ENCODE data around the gene STAT3.

STAT3 gene

DNA sequence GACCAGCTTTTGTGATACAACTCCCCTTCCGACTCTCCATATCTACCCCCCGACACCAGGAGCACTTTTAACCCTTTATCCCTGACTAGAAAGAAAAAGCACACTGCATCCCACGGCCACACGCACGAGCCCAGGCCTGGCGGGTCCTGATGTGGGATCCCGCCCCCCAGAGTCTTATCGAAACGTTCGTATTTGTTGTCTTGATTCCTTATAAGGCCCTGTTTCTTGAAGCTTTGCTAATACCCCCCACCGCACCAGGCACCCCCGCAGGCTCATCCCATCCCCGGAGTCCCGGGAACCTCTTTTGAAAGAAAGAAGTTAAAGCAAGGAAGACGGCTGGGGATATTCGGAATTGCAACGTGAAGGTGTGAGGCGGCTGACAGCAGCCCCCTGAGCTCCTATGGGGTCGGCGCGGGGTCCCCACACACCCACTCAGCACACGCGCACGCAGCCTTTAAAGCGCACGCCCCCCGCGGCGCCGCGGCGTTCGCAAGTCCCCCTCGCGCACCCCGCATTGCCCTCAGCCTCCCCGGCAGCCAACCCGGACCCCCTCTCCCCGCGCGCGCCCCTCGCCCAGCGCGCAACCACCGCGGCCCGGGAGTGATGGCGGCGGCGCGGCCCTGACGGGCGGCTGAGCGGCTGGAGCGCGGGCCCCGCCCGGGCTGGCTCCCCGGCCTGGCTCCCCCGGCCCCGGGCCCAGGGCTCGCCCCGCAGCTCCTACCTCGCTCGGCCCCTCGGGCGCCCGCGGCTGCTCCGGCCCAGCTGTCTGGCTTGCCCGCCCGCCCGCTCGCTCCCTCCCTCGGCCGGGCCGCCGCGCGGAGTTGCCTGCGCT, 112.5 kb downstream of the STAT3 start:
- H3K27me3 ChIP-seq (ENCODE audit: control insufficient read depth in 1 of 2, insufficient read depth in 2 of 2, low read length in 2 of 2): no peaks in the 10 kb centered on the region
- peak overlapping the region; percentile 68 to 96 for H3K4me3 ChIP-seq (ENCODE audit: low read depth in 1 of 2, low read length in 2 of 2)
- H3K9me3 ChIP-seq (ENCODE audit: low read length): no peaks in the 10 kb centered on the region
- H3K9ac ChIP-seq (ENCODE audit: low read length): peak overlapping the region; percentile 75
- no peaks in the 10 kb centered on the region for H3K36me3 ChIP-seq (ENCODE audit: insufficient read depth, low read length)
- H3K27ac ChIP-seq (ENCODE audit: low read depth, low read length): peak overlapping the region; percentile 92
- peaks cover 51% of the 10 kb centered on the region for H3K4me1 ChIP-seq (ENCODE audit: insufficient read depth, low read length)

DNA sequence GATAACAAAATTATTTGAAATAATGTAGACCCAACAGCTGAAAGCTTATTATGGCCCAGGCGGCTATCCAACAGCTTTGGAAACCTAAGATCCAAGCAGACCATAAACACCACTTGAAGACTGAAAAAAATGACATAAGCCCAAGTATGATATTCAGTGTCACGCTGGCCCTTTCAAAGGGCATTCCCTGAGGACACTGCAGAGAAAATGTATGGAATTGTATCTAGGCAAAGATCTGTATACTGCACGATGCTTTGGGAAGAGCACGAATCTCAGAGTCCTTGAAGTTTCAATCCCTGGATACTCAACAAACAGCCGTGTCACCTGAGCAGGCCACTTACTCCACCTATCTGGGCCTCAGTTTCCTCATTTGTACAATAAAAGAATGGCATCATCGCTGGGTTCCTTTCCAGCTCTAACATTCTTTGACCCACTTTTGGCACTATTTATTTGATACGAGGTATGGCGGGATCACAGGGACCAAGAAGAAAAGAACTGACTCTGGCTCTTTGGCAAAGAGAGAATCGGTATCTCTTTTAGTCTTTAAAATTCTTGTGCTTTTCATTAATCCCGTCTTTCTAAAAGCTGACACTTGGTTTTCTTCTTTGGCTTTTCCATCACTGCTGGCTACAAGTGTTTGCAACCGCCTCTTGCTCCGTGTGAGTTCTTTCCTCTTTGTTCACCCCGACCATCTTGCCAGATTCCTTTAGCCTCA, 113.3 kb downstream of the STAT3 start:
- H3K27ac ChIP-seq (ENCODE audit: low read depth, low read length): peak overlapping the region; percentile 92
- peak overlapping the region; percentile 75 for H3K9ac ChIP-seq (ENCODE audit: low read length)
- H3K36me3 ChIP-seq (ENCODE audit: insufficient read depth, low read length): no peaks in the 10 kb centered on the region
- no peaks in the 10 kb centered on the region for H3K9me3 ChIP-seq (ENCODE audit: low read length)
- no peaks in the 10 kb centered on the region for H3K27me3 ChIP-seq (ENCODE audit: control insufficient read depth in 1 of 2, insufficient read depth in 2 of 2, low read length in 2 of 2)
- H3K4me1 ChIP-seq (ENCODE audit: insufficient read depth, low read length): peaks cover 54% of the 10 kb centered on the region
- peak overlapping the region; percentile 68 to 96 for H3K4me3 ChIP-seq (ENCODE audit: low read depth in 1 of 2, low read length in 2 of 2)

DNA sequence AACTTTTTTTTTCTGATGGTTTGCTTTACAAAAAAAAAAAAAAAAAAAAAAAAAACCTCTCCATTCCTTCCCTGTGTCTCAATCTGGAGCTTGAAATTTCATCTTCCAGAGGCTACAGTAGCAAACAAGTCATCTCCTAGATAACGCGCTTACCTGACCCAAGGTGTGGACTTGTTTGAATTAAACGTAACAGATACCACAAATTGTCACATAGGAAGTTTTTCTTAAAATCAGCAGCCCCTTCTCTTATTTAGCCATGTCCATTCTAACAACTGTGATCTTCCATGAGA, 114.0 kb downstream of the STAT3 start:
- Histone ChIP-seq H3K4me1 (ENCODE audit: insufficient read depth, low read length) (peaks cover 62% of the 10 kb centered on the region), H3K4me3 (ENCODE audit: low read depth in 1 of 2, low read length in 2 of 2) (peak overlapping the region in 1 of 2 donors; percentile 68), H3K27me3 (ENCODE audit: control insufficient read depth in 1 of 2, insufficient read depth in 2 of 2, low read length in 2 of 2) (no peaks in the 10 kb centered on the region), H3K27ac (ENCODE audit: low read depth, low read length) (peak overlapping the region; percentile 92), H3K36me3 (ENCODE audit: insufficient read depth, low read length) (no peaks in the 10 kb centered on the region), H3K9me3 (ENCODE audit: low read length) (no peaks in the 10 kb centered on the region), H3K9ac (ENCODE audit: low read length) (no peak overlapping the region)

DNA sequence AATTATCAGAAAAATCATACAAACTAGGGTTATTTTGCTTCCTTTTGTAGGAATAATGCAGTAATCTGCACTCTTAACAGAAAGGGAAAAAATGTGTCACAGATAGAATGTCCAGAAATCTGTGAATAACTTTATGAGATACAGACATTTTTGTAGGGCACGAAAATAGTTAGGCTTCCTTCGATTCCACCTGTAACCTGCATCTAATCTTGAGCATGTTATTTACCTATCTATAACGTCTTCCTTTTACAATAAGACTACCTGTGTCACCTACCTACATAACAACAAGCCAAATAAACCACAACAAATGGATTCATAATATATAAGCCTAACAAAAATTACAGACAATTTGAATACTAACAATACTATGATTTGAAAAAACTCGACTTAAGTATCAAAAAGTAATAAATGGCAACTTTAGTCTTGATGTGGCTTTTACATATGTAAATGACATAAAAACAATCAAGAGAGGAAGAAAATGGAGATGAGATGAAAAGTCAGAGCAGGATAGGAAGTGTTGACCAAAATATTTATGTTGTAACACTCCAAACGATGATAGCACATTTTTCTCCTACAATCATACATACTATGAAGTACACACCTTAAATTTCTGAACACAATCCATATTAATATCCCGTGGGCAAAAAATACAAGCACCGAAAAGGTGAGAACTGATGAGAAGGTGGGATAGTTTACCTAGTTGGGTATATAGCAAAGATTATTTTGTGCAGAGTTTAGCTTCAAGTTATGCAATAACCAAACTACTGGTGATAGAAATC, 114.6 kb downstream of the STAT3 start:
- Histone ChIP-seq H3K4me3 (ENCODE audit: low read depth in 1 of 2, low read length in 2 of 2) (no peak overlapping the region), H3K27ac (ENCODE audit: low read depth, low read length) (no peak overlapping the region), H3K36me3 (ENCODE audit: insufficient read depth, low read length) (no peaks in the 10 kb centered on the region), H3K4me1 (ENCODE audit: insufficient read depth, low read length) (peaks cover 62% of the 10 kb centered on the region), H3K27me3 (ENCODE audit: control insufficient read depth in 1 of 2, insufficient read depth in 2 of 2, low read length in 2 of 2) (no peaks in the 10 kb centered on the region), H3K9me3 (ENCODE audit: low read length) (no peaks in the 10 kb centered on the region), H3K9ac (ENCODE audit: low read length) (no peak overlapping the region)

DNA sequence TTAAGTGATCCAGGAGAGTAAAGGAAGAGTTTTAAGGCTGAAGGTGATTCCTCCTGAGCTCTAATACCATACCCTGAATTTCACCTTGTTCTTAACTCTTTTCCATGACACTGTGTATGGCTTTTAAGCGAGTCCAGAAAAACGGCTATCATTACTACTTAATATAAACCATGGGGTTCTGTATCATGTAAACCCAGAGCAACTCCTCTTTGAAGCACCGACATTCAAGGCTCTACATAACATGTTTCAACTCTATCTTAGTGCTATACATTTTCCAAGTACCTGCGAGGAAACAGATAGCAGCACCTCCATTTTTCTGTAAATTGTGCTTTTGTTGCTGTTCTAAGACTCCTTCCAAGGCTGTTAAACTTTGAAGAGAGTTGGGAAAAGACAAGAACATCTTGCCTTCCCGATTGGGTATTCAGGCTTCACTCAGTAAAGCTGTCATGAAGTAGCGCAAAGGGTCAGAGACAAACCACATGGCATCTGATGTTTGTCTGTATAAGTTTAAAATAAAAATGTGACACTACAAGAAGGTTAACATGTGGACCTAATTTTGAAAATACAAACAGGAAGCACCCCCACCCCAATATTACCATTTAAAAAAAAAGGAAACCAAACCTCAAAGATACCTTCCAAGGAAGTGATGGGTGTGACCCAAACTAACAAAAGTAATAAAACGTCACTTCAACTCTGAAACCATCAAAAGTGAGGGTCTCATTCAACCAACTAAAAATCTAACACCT, 115.9 kb downstream of the STAT3 start:
- H3K27ac ChIP-seq (ENCODE audit: low read depth, low read length): peak overlapping the region; percentile 37

DNA sequence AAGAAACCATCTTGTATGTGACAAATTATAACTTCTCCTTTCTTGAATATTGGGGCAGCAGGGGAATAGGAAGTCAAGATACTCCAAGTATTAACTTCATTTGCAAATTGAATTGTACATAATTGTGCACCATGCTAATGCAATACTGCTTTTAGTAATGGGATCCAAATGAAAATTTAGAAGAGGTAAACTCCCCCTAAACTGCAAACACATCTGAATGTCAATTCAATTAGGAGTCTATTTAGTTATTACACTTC, 116.5 kb downstream of the STAT3 start:
- Histone ChIP-seq H3K27ac (ENCODE audit: low read depth, low read length) (no peak overlapping the region), H3K36me3 (ENCODE audit: insufficient read depth, low read length) (no peaks in the 10 kb centered on the region), H3K9ac (ENCODE audit: low read length) (no peak overlapping the region), H3K4me1 (ENCODE audit: insufficient read depth, low read length) (peaks cover 61% of the 10 kb centered on the region), H3K4me3 (ENCODE audit: low read depth in 1 of 2, low read length in 2 of 2) (no peak overlapping the region), H3K9me3 (ENCODE audit: low read length) (no peaks in the 10 kb centered on the region), H3K27me3 (ENCODE audit: control insufficient read depth in 1 of 2, insufficient read depth in 2 of 2, low read length in 2 of 2) (no peaks in the 10 kb centered on the region)

More for the DNA sequence above, 115.9 kb downstream of the STAT3 start:
- H3K27me3 ChIP-seq (ENCODE audit: control insufficient read depth in 1 of 2, insufficient read depth in 2 of 2, low read length in 2 of 2): no peaks in the 10 kb centered on the region
- no peak overlapping the region for H3K4me3 ChIP-seq (ENCODE audit: low read depth in 1 of 2, low read length in 2 of 2)
- no peaks in the 10 kb centered on the region for H3K9me3 ChIP-seq (ENCODE audit: low read length)
- H3K36me3 ChIP-seq (ENCODE audit: insufficient read depth, low read length): no peaks in the 10 kb centered on the region
- H3K9ac ChIP-seq (ENCODE audit: low read length): no peak overlapping the region
- H3K4me1 ChIP-seq (ENCODE audit: insufficient read depth, low read length): peaks cover 61% of the 10 kb centered on the region

DNA sequence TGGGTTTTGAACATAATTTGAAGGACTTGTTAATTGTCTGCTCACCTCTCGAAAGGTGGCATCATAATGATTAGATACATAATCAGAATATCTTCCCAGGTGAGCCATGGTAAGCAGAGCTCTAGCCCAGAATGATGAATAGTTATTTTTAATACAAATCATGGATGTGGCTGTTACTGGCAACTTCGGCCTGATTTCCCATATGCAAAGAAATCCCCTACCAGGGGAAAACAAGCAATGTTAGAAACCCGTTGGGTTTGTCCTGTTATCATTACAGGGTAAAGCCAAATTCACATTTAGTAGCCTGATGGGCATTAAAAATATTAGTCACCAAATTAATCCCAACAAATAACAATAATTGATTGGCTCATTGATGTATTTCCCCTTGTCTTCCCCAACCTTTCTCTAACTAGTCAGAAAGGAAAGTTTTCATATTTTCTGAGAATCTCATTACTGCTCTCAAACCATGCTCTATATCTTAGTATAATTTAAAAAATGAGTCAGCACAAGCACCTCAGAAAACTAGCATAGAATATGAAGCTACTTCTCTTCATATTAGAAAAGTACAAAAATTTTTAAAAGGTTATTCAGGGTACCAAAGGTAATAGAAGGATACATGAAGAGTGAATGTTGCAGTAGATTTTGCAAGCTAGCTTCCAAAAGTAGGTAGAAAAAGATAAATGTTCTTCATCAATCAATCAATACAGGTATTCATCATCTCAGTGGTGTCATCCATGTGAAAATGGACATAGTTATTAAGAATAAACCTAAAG, 117.0 kb downstream of the STAT3 start:
- Histone ChIP-seq H3K27ac (ENCODE audit: low read depth, low read length) (peak overlapping the region; percentile 32), H3K9ac (ENCODE audit: low read length) (no peak overlapping the region)

DNA sequence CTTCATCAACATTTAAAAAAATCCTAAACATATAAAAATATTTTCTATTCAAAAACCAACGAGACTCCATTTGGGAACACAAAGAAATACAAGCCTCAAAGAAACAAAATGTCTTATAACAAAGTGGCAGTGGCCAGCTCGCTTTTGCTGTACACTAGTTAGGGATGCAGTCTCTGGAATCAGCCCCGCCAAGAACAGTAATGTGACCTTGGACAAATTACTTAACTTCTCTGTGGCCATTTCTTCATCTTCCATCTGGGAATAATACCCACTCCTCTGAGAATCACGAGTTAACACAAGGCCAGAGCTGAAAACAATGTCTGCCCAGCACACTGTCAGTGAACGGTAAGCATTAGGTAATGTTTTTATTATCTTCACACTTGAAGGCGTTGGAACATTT, 117.6 kb downstream of the STAT3 start:
- Histone ChIP-seq H3K4me3 (ENCODE audit: low read depth in 1 of 2, low read length in 2 of 2) (no peak overlapping the region), H3K4me1 (ENCODE audit: insufficient read depth, low read length) (peaks cover 65% of the 10 kb centered on the region), H3K27me3 (ENCODE audit: control insufficient read depth in 1 of 2, insufficient read depth in 2 of 2, low read length in 2 of 2) (no peaks in the 10 kb centered on the region), H3K27ac (ENCODE audit: low read depth, low read length) (peak overlapping the region; percentile 32), H3K36me3 (ENCODE audit: insufficient read depth, low read length) (no peaks in the 10 kb centered on the region), H3K9ac (ENCODE audit: low read length) (no peak overlapping the region), H3K9me3 (ENCODE audit: low read length) (no peaks in the 10 kb centered on the region)

More for the DNA sequence above, 117.0 kb downstream of the STAT3 start:
- no peak overlapping the region for H3K4me3 ChIP-seq (ENCODE audit: low read depth in 1 of 2, low read length in 2 of 2)
- no peaks in the 10 kb centered on the region for H3K27me3 ChIP-seq (ENCODE audit: control insufficient read depth in 1 of 2, insufficient read depth in 2 of 2, low read length in 2 of 2)
- H3K4me1 ChIP-seq (ENCODE audit: insufficient read depth, low read length): peaks cover 65% of the 10 kb centered on the region
- H3K9me3 ChIP-seq (ENCODE audit: low read length): no peaks in the 10 kb centered on the region
- no peaks in the 10 kb centered on the region for H3K36me3 ChIP-seq (ENCODE audit: insufficient read depth, low read length)

DNA sequence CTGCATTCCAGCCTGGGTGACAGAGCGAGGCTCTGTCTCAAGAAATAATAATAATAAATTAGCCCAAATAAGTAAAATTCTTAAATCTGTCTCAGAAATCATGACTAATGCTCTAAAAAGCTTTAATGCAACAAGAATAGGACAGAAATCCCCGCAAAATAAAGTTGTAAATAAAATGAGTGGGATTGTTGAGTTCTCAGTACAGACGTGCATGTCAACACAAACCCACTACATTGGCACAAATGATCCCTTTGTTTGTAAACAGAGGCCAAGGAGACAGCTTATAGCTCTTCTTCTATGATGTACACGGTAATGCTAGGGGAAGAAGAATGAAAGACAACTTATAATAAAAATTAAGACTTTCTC, 118.1 kb downstream of the STAT3 start:
- Histone ChIP-seq H3K4me3 (ENCODE audit: low read depth in 1 of 2, low read length in 2 of 2) (no peak overlapping the region), H3K9ac (ENCODE audit: low read length) (no peak overlapping the region), H3K27ac (ENCODE audit: low read depth, low read length) (peak overlapping the region; percentile 32), H3K27me3 (ENCODE audit: control insufficient read depth in 1 of 2, insufficient read depth in 2 of 2, low read length in 2 of 2) (no peaks in the 10 kb centered on the region), H3K4me1 (ENCODE audit: insufficient read depth, low read length) (peaks cover 65% of the 10 kb centered on the region), H3K9me3 (ENCODE audit: low read length) (no peaks in the 10 kb centered on the region), H3K36me3 (ENCODE audit: insufficient read depth, low read length) (no peaks in the 10 kb centered on the region)

DNA sequence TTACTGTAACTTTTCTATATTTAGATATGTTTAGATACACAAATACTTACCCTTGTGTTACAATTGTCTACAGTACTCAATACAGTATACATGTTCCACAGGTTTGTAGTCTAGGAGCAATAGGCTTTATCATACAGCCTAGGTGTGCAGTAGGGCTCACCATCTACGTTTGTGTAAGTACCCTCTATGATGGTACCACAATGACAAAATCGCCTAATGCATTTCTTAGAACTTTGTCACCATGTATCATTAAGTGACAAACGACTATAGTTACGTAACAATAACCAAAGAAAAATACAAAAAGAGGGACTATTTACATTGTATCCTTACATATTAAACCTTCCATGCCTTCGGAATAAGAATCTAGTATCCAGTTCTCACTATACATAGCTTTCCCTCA, 120.0 kb downstream of the STAT3 start:
- Histone ChIP-seq H3K9ac (ENCODE audit: low read length) (no peak overlapping the region), H3K27ac (ENCODE audit: low read depth, low read length) (no peak overlapping the region), H3K36me3 (ENCODE audit: insufficient read depth, low read length) (no peaks in the 10 kb centered on the region), H3K27me3 (ENCODE audit: control insufficient read depth in 1 of 2, insufficient read depth in 2 of 2, low read length in 2 of 2) (no peaks in the 10 kb centered on the region), H3K9me3 (ENCODE audit: low read length) (no peaks in the 10 kb centered on the region), H3K4me1 (ENCODE audit: insufficient read depth, low read length) (peaks cover 46% of the 10 kb centered on the region), H3K4me3 (ENCODE audit: low read depth in 1 of 2, low read length in 2 of 2) (no peak overlapping the region)
